ENCODE measurements around the gene PLAA.
"Not testable (repeated sequence)": the region's sequence is repeated elsewhere in the genome, so short reads cannot be mapped to it uniquely, and the experiment has no call there.

Gene PLAA

DNA sequence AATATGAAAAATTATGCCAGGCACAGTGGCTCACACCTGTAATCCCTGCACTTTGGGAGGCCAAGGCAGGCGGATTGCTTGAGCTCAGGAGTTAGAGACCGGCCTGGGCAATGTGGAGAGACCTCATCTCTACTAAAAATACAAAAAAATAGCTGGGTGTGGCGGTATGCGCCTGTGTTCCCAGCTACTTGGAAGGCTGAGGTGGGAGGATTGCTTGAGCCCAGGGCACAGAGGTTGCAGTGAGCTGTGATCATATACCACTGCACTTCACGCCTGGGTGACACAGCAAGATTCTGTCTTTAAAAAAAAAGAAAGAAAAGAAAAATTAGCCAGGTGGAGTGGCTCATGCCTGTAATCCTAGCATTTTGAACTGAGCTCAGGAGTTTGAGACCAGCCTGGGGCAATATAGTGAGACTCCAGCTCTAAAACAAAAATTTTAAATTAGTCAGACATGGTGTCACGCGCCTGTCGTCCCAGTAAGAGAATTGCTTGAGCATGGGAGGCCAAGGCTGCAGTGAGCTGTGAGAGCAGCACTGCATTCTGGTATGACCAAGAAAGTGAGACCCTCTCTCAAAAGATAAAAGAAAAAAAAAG lies 18.0 kb downstream of the PLAA start:
- DNase-seq: no peak

DNA sequence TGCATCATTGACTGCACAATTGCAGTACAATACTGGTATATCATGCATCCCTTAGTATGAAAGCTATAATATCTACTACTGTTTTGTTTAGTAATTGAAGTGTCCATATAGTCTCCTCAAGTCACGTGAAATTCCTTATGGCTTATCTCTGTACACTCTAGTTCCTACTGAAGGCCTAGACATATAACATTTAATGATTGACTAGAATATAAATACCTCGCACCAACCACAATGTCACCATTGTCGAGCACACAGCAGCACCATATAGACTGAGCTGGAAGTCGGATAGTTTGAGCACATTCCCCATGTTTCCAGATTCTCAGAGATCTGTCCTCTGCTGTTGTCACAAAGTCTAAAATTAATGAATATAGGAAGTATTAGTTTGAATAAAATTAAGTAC lies 21.4 kb downstream of the PLAA start:
- DNase-seq: no peak

DNA sequence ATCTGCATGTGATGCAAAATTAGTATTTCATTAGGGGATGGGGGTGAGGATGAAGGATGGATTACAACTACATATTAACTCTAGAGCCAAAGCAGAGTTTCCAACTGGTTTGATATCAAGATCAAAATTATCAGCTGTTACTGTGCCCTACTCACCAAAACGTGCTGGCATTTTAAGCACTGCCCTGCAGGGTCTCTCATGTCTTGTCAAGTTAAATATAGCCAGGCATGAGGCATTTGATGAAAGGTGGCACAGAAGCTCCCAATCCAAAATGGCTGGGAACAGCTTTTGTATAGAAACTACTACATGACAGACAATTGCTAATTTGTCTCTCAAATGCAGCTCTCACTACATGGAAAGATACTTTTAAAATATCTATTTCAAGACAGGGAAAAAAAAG lies 27.3 kb downstream of the PLAA start:
- no peak for DNase-seq

DNA sequence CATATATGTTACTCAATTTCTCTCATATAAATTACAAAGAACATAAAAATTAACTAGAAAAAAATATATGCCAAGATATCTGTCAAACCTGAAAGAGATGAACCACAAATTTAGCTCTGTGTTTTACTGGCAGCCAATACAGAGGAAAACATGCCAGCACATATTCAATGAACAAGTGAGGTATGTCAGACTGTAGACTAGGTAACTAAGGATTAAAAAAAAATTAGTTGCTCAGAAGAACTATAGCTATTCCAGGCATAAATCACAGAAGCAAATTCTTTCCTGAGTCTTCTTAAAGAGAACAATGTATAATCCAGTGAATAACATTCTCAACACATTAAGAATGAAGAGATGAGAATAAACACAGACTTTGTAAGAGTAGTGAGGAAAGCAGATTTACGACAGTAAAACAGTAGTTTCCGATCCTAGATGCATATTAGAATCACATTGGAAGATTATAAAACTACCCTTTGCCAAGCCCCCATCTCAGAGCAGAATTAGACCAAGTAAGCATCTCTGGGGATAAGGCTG lies 33.8 kb downstream of the PLAA start:
- no peak for DNase-seq

DNA sequence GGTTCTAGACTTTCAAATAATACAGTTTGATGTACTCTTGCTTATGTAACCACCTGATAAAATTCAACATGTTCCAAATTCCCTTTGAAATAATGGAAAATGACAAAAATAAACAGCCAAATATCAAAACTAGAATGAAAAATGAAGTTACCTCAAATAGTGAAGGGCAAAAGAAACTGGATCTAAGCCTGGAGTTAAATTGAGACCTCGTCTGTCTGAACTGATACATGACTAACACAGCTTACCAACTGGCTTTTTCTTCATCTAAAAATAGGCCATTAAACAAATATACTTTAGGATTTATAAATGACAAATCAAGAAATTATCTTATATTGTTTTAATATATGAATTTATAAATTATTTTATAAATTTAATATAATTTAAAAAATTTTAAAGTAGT lies 42.4 kb downstream of the PLAA start:
- no peak for DNase-seq

DNA sequence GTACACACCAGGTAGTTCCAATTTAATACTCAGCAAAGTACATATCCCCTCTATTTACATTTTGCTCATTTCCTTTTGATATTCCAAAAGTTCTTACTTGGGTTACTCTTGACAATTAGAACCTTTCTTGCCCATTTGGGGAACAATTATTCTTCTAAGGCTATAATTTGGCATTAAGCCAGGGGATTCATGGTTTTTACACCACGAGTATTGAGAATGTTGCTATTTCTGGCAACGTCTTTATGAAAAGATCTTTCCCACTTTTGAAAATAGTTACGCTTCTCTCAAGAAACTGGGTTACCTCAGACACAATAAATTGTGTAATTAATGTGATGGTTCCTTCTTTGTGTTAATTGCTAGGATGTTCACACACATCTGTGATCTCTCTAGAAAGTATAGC lies 43.0 kb downstream of the PLAA start:
- no peak for DNase-seq

DNA sequence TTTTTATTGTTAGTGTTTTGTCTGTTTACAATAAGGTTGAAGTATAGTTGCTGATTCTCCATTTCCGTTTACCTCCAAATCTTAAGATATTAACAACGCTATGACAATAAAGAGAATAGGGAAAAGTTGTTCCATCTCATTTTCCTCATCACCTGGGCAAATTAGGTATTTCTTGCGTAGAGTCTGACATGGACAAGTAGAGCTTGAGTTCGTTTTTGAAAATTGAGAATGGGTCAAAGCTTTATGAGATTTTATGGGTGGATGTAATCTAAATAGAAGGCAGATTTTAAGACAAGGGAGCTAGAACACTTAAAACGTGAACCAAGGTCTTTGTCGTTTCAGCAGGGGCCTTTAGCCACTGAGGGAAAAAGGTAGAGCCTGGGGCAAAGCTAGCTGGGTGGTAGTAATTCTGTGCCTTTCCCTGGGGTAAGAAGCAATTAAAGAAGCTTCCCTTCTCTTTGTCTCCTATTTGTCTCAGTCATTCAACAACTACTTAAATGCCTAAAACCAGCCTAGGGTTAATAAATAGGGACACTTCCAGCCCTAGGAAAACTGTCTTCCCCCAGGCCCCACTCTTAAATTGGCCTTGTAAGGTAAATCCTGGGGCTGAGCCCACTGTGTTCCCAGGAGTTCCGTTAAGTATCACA lies 53.9 kb downstream of the PLAA start:
- no peak for DNase-seq

DNA sequence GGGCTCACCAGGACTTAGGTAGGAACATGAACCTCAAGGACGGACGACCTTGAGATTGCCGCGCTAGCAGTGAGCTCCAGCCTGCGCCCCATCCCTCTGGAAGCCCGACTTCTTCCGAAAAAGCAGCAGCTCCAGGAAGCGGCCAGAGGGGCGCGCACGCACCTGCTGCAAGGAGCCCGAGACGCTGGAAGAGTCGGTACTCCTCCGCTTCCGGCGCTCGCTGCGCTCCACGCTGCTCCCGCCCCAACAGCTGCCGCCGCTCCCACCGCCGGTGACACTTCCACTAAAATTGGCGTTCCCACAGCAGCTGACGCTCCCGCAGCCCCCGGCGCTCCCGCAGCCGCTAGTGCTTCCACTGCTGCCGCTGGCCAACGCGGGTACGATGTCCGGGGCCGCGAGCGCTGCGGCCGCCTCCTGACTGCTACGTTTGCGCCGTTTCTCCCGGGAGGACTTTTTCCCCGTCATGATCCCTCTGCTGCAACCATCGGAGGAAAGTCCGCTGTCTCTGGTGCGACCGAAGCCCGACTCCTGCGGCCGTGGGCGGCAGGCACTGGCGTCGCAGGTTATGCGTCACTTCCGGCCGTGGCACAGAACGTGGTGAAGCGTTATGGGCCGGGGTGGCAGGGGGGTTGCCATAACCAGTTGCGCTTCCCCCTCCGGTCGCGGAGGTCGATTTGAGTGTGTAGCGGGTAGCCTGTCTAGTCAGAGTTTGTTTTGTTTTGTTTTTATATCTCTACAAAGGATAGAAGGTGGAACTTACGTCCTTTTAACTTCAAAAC lies 54.6 kb downstream of the PLAA start, which contains the start of gene CAAP1:
Gene CAAP1, minus strand, starts transcription at position 552 of the 779 bp plus-strand sequence. Its CDS starts 87 bp downstream, at position 465.
- DNase-seq: peak; percentile 95

DNA sequence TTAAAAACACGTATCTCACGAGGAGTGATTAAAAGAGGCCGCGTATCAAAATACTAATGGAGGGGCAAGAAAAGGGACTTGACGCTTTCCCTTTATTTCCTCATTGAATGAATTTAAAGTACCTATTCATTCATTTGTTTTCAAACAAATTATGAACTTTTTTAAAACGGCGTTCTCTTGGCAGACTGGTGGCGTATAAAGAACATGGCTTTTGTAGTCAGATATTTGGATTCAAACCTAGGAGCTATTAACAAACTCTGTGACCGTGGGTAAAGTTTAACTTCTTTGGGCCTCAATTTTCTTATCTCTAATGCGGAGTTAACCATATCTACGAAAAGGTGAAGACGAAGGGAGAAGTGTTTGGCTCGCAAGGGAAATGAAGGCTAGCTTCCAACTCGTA lies 55.3 kb downstream of the PLAA start:
- peak; percentile 24 for DNase-seq

DNA sequence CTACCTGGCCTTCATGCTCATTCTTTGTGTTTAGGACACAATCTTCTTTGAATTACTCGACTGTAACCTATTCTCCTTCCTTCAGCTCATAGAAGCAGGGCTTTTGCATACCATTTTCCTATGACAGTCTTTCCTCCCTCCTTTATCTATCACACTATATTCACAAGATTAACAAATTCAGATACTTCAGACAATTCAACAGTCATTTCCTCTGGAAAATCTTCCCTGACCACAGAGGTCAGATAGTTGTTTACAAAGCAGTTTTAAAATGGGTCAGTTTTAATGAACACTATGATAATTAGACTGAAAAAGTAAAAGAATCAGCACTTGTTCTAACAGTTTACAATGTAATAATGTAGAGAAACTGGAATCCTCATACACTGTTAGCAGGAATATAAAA lies 58.8 kb downstream of the PLAA start:
- no peak for DNase-seq

DNA sequence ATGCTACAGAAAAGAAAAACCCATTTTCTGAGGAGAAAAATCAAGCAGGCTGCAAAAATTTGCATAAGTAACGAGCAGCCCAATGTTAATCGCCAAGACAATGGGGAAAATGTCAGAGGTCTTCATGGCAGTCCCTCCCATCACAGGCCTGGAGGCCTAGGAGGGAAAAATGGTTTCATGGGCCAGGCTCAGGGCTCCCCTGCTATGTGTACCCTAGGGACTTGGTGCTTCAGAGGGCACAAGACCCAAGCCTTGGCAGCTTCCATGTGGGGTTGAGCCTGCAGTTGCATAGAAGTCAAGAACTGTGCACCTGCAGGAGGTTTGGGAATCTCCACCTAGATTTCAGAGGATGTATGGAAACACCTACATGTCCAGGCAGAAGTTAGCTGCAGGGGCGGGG lies 64.9 kb downstream of the PLAA start:
- no peak for DNase-seq

DNA sequence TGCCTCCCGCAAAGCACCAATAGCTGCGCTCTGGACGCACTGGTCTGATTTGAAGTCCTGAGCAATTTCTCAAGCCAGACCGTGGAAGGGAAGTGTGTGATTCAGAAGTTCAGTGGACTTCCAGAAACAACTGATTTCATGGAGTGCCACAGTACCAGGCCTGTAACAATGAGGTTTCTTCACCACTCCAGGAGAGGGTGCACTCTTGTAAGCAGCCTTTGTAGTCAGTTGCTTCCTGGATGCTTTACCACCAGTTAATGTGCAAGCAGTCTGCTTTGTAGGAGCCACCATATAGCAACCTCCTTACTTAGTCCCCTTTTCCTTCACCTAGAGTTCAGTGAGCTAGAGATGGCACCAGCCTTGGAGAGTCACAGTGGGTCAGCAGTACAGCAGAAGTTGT lies 66.8 kb downstream of the PLAA start:
- DNase-seq: no peak

DNA sequence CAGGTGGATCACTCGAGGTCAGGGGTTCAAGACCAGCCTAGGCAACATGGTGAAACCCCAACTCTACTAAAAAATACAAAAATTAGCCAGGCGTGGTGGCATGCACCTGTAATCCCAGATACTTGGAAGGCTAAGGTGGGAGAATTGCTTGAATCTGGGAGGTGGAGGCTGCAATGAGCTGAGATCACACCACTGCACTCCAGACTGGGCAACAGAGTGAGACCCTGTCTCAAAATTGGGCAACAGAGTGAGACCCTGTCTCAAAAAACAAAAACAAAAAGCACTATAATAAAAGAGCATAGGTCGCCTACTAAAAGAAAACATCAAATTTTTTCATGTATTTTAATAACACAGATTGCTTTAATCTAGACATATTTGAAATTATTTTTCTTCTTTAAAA lies 71.9 kb downstream of the PLAA start:
- not testable (repeated sequence) for DNase-seq

DNA sequence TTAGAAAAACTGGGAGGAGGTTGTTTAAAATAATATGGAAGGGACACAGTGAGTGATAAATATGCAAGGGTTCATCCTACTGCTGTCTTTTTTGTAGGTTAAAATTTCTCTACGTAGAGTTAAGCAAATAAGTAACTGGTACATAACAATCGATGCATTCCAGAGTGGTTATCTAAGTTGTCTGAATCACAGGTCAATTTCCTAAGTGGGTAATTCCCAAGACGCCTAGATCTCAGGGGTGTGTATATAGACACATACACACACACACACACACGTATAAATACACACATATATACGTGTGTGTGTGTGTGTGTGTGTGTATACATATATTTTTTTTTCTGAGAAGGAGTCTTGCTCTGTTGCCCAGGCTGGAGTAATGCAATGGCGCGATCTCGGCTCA lies 76.8 kb downstream of the PLAA start:
- DNase-seq: no peak

DNA sequence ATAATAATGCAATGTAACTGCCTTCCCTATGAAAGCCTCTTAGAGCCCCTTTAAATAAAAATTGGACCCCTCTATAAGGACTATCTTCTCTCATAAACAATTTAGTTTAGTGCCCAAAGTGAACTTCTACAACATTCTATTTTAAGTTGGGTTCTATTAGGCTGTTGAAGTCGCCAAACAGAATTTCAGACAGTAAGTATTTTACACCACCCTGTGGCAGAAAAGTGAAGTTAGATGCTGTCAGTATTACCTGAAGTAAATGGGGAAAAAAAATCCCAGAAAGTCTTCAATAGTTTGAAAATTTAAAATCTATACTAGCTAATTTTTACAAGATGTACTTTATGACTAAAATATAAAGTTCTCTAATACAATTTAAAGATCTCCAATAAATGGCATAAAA lies 84.0 kb downstream of the PLAA start:
- peak; percentile 17 for DNase-seq

DNA sequence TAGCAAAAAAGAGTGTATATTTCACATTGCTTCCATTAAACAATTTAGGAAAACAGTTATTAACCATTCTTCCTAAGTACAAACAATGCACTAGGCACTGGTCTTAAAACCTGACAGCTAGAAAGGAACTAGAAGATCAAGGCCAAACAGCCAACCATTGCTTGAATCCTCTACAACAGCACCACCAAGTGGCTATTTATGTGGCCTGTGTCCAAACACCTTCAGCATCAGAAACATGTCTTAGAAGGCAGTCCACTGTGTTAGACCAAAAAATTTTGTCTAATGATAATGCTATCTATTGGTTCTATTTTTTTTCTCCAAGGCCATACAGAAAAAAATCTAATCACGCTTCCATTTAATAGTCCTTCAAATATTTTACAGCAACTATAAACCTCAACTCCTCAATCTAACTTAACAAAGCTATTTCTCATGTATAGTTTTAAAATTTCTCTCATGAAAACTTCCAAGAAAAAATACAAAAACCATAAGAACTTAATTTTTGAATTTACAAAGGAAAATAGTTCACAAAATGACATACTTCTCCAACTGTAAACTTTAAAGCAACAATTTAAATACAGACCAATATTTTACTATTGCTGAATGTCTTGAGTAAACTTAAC lies 90.5 kb downstream of the PLAA start:
- peak; percentile 83 for DNase-seq
